ENCODE results near the gene HTR7.

The HTR7 gene

GRCh38 chr10:90746829-90747228, 111.0 kb downstream of the HTR7 start:
- Histone ChIP-seq H3K4me3 (replicated peaks; ENCODE audit: low read depth, low read length) (no peak overlapping the region), H3K36me3 (ENCODE audit: control insufficient read depth, insufficient read depth, low read length) (no peaks in the 10 kb centered on the region), H3K27me3 (replicated peaks; ENCODE audit: control insufficient read depth, insufficient read depth, low read length) (peaks cover 2% of the 10 kb centered on the region; the same call in 1 of the 2 replicates)
- TF ChIP-seq CTCF (IDR thresholded peaks at IDR 0.05; ENCODE audit: insufficient read depth, low read length, poor library complexity, severe bottlenecking) = no peak
- no peak for DNase-seq (ENCODE audit: extremely low read depth, insufficient read length)

GRCh38 chr10:90745565-90745964, 112.3 kb downstream of the HTR7 start:
- Histone ChIP-seq H3K4me3 (replicated peaks; ENCODE audit: low read depth, low read length) (no peak overlapping the region), H3K27me3 (replicated peaks; ENCODE audit: control insufficient read depth, insufficient read depth, low read length) (peaks cover 2% of the 10 kb centered on the region; the same call in 1 of the 2 replicates), H3K36me3 (ENCODE audit: control insufficient read depth, insufficient read depth, low read length) (no peaks in the 10 kb centered on the region)
- no peak for TF ChIP-seq CTCF (IDR thresholded peaks at IDR 0.05; ENCODE audit: insufficient read depth, low read length, poor library complexity, severe bottlenecking)
- DNase-seq (ENCODE audit: extremely low read depth, insufficient read length) = no peak

GRCh38 chr10:90743291-90743690, 114.5 kb downstream of the HTR7 start:
- Histone ChIP-seq H3K27me3 (replicated peaks; ENCODE audit: control insufficient read depth, insufficient read depth, low read length) (no peaks in the 10 kb centered on the region; the same call in 1 of the 2 replicates), H3K36me3 (ENCODE audit: control insufficient read depth, insufficient read depth, low read length) (no peaks in the 10 kb centered on the region), H3K4me3 (replicated peaks; ENCODE audit: low read depth, low read length) (no peak overlapping the region)
- DNase-seq (ENCODE audit: extremely low read depth, insufficient read length) = no peak
- no peak for TF ChIP-seq CTCF (IDR thresholded peaks at IDR 0.05; ENCODE audit: insufficient read depth, low read length, poor library complexity, severe bottlenecking)

GRCh38 chr10:90741926-90742565, 115.8 kb downstream of the HTR7 start:
- no peak for DNase-seq (ENCODE audit: extremely low read depth, insufficient read length)
- Histone ChIP-seq H3K27me3 (replicated peaks; ENCODE audit: control insufficient read depth, insufficient read depth, low read length) (no peaks in the 10 kb centered on the region; the same call in 1 of the 2 replicates), H3K36me3 (ENCODE audit: control insufficient read depth, insufficient read depth, low read length) (no peaks in the 10 kb centered on the region), H3K4me3 (replicated peaks; ENCODE audit: low read depth, low read length) (no peak overlapping the region)
- no peak for TF ChIP-seq CTCF (IDR thresholded peaks at IDR 0.05; ENCODE audit: insufficient read depth, low read length, poor library complexity, severe bottlenecking)

- H3K27me3 ChIP-seq (replicated peaks; ENCODE audit: control insufficient read depth, insufficient read depth, low read length) = no peaks in the 10 kb centered on the region; the same call in 1 of the 2 replicates
- DNase-seq (ENCODE audit: extremely low read depth, insufficient read length) = no peak
These were observed 117.6 kb downstream of the HTR7 start for GRCh38 chr10:90740265-90740664.

More at GRCh38 chr10:90740265-90740664, 117.6 kb downstream of the HTR7 start:
- Histone ChIP-seq H3K36me3 (ENCODE audit: control insufficient read depth, insufficient read depth, low read length) (no peaks in the 10 kb centered on the region), H3K4me3 (replicated peaks; ENCODE audit: low read depth, low read length) (no peak overlapping the region)
- no peak for TF ChIP-seq CTCF (IDR thresholded peaks at IDR 0.05; ENCODE audit: insufficient read depth, low read length, poor library complexity, severe bottlenecking)
